Measurements from ENCODE around the gene SPIRE1.

The SPIRE1 gene

GRCh38 chr18:12534820-12535219 is 123.1 kb downstream of the SPIRE1 start:
- Histone ChIP-seq H3K9ac (ENCODE audit: low read depth, low read length) (no peak overlapping the region), H3K9me3 (ENCODE audit: insufficient read depth, low read depth, low read length) (no peaks in the 10 kb centered on the region), H3K36me3 (ENCODE audit: insufficient read depth, low read depth, low read length) (no peaks in the 10 kb centered on the region), H3K27ac (ENCODE audit: low read length) (no peak overlapping the region), H3K27me3 (ENCODE audit: insufficient read depth, low read length) (no peaks in the 10 kb centered on the region), H3K4me3 (ENCODE audit: low read length) (no peak overlapping the region), H3K4me1 (ENCODE audit: insufficient read depth, low read length) (no peaks in the 10 kb centered on the region)

DNA sequence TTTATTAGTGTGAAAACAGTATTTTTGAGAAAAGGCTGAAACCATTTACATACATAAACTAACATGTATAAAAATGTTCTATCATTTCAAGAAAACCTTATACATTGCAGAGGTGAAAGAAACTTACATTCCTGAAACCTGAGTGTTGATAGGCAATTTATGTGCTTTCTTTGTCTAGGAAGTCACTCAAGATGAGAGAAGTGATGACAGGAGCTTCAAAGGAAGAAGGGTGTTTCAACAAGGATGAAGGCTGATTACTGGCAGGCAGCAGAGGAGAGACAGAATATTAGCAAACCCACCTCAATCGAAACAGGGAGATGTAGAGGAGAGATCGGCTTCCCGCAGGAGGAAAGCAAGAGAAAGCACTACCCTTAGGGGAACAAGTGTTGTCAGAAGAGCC is 125.2 kb downstream of the SPIRE1 start:
- no peaks in the 10 kb centered on the region for H3K27me3 ChIP-seq (ENCODE audit: insufficient read depth, low read length)
- no peaks in the 10 kb centered on the region for H3K36me3 ChIP-seq (ENCODE audit: insufficient read depth, low read depth, low read length)
- H3K27ac ChIP-seq (ENCODE audit: low read length), result no peak overlapping the region
- no peaks in the 10 kb centered on the region for H3K4me1 ChIP-seq (ENCODE audit: insufficient read depth, low read length)
- H3K9me3 ChIP-seq (ENCODE audit: insufficient read depth, low read depth, low read length), result no peaks in the 10 kb centered on the region
- H3K4me3 ChIP-seq (ENCODE audit: low read length), result no peak overlapping the region
- no peak overlapping the region for H3K9ac ChIP-seq (ENCODE audit: low read depth, low read length)

GRCh38 chr18:12531749-12532148 is 126.2 kb downstream of the SPIRE1 start:
- Histone ChIP-seq H3K4me3 (ENCODE audit: low read length) (no peak overlapping the region), H3K27me3 (ENCODE audit: insufficient read depth, low read length) (no peaks in the 10 kb centered on the region), H3K27ac (ENCODE audit: low read length) (no peak overlapping the region), H3K9me3 (ENCODE audit: insufficient read depth, low read depth, low read length) (no peaks in the 10 kb centered on the region), H3K9ac (ENCODE audit: low read depth, low read length) (no peak overlapping the region), H3K4me1 (ENCODE audit: insufficient read depth, low read length) (no peaks in the 10 kb centered on the region), H3K36me3 (ENCODE audit: insufficient read depth, low read depth, low read length) (no peaks in the 10 kb centered on the region)

DNA sequence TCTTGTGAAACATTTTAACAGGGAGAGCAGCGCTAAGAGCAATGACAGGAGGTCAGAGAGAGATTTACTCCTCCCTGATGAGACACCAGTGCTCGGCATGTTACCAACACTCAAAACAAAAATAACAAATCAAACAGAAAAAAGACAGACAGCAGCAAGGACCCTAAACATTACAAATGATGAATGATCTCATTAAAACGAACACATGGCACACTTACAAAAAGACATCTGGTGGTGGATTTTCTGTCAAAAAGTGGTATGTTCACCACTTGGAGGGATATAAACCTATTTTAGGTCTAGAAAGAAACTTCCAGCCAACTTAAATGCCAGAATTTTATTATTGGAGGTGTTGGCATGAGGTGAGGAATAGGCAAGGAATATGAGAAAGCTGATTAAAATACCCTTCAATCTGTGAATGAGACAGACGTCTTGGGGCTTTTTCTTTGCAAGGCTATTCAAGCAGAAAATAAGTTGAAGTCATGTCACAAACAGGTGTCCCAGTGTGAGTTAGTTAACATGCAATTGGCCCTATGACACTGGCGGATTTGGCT is 137.4 kb downstream of the SPIRE1 start:
- H3K36me3 ChIP-seq (ENCODE audit: insufficient read depth, low read depth, low read length), result no peaks in the 10 kb centered on the region
- H3K27me3 ChIP-seq (ENCODE audit: insufficient read depth, low read length), result no peaks in the 10 kb centered on the region
- H3K4me3 ChIP-seq (ENCODE audit: low read length), result no peak overlapping the region
- no peak overlapping the region for H3K27ac ChIP-seq (ENCODE audit: low read length)
- H3K9me3 ChIP-seq (ENCODE audit: insufficient read depth, low read depth, low read length), result no peaks in the 10 kb centered on the region
- H3K4me1 ChIP-seq (ENCODE audit: insufficient read depth, low read length), result no peaks in the 10 kb centered on the region
- no peak overlapping the region for H3K9ac ChIP-seq (ENCODE audit: low read depth, low read length)

GRCh38 chr18:12518832-12519531 is 138.9 kb downstream of the SPIRE1 start:
- H3K27me3 ChIP-seq (ENCODE audit: insufficient read depth, low read length), result no peaks in the 10 kb centered on the region
- H3K4me3 ChIP-seq (ENCODE audit: low read length), result no peak overlapping the region

DNA sequence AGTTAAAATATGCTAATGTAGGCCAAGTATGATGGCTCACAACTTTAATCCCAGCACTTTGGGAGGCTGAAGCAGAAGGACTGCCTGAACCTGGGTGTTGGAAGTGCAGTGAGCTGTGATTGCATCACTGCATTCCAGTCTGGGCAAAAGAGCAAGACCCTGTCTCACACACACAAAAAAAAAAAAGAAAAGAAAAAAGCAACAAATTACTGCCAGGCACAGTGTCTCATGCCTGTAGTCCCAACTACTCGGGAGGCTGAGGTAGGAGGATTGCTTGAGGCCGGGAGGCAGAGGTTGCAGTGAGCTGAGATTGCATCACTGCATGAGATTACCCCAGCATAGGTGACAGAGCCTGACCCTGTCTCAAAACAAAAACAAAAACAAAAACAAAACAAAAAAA is 139.6 kb downstream of the SPIRE1 start:
- Histone ChIP-seq H3K27ac (ENCODE audit: low read length) (no peak overlapping the region), H3K9ac (ENCODE audit: low read depth, low read length) (no peak overlapping the region), H3K27me3 (ENCODE audit: insufficient read depth, low read length) (no peaks in the 10 kb centered on the region), H3K36me3 (ENCODE audit: insufficient read depth, low read depth, low read length) (no peaks in the 10 kb centered on the region), H3K9me3 (ENCODE audit: insufficient read depth, low read depth, low read length) (no peaks in the 10 kb centered on the region), H3K4me1 (ENCODE audit: insufficient read depth, low read length) (no peaks in the 10 kb centered on the region), H3K4me3 (ENCODE audit: low read length) (no peak overlapping the region)

More at GRCh38 chr18:12518832-12519531, 138.9 kb downstream of the SPIRE1 start:
- Histone ChIP-seq H3K9me3 (ENCODE audit: insufficient read depth, low read depth, low read length) (no peaks in the 10 kb centered on the region), H3K27ac (ENCODE audit: low read length) (no peak overlapping the region), H3K36me3 (ENCODE audit: insufficient read depth, low read depth, low read length) (no peaks in the 10 kb centered on the region), H3K4me1 (ENCODE audit: insufficient read depth, low read length) (no peaks in the 10 kb centered on the region), H3K9ac (ENCODE audit: low read depth, low read length) (no peak overlapping the region)

DNA sequence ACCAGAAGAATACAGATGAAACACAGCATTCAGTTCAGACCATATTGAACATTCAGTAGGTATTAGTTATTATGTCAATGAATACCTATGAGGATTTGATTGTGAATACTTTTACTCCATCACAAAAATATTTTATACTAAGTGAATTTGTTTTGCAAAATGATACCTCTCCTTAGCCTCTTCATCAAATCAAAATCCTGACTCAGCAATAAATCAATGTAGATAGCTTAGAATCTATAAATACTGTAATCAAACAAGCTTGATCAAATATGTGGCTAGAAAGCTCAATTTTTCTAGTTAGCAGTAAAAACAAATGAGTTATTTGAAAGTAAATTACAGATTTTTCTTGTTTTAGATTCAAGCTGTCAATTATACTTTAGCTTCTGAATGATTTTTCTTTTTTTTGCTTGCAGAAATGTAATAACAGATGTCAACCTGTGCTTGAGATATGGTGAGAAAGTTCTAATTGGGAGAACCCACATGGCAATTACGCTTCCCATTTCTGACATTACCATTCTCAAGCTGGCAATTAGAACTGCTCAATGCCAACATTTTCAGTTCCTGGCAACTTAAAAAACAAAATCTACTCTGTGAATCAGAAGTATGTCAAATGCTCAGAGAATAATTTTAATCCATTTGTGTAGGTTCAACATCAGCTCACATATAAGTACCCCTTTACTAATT is 140.6 kb downstream of the SPIRE1 start:
- no peaks in the 10 kb centered on the region for H3K9me3 ChIP-seq (ENCODE audit: insufficient read depth, low read depth, low read length)
- H3K27ac ChIP-seq (ENCODE audit: low read length), result no peak overlapping the region
- no peaks in the 10 kb centered on the region for H3K4me1 ChIP-seq (ENCODE audit: insufficient read depth, low read length)
- no peak overlapping the region for H3K9ac ChIP-seq (ENCODE audit: low read depth, low read length)
- no peak overlapping the region for H3K4me3 ChIP-seq (ENCODE audit: low read length)
- no peaks in the 10 kb centered on the region for H3K36me3 ChIP-seq (ENCODE audit: insufficient read depth, low read depth, low read length)
- H3K27me3 ChIP-seq (ENCODE audit: insufficient read depth, low read length), result no peaks in the 10 kb centered on the region

DNA sequence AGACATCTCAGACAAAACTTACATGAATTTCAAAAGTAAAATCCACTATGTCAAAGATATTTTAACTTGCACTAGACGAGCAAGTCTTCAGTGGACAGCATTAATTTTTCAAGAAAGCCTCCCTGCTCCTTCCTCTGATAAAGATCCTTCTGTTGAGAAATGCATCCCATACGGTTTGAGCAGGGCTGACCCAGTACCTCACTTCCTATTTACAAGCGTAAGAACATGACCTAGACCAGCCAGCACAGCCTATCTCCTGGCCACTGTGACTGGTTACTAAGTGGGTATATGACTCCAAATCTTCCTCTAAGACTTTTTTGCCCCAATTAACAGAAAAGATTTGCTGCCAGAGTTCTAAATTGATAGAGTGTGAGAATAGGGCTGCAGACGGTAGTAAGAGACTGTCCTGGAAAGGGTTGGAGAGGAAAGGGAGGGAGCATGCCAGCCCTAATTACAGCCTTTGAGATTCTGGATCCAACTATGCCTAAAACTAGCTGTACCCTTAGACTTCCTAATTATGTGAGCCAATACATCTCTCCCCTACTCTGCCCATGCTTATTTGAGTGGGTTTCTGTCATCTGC is 141.8 kb downstream of the SPIRE1 start:
- Histone ChIP-seq H3K9me3 (ENCODE audit: insufficient read depth, low read depth, low read length) (peaks cover 3% of the 10 kb centered on the region; the same call in 1 of the 2 replicates), H3K4me1 (ENCODE audit: insufficient read depth, low read length) (no peaks in the 10 kb centered on the region), H3K9ac (ENCODE audit: low read depth, low read length) (no peak overlapping the region), H3K36me3 (ENCODE audit: insufficient read depth, low read depth, low read length) (peaks cover 2% of the 10 kb centered on the region), H3K27me3 (ENCODE audit: insufficient read depth, low read length) (no peaks in the 10 kb centered on the region), H3K27ac (ENCODE audit: low read length) (no peak overlapping the region), H3K4me3 (ENCODE audit: low read length) (no peak overlapping the region)

GRCh38 chr18:12515550-12515949 is 142.4 kb downstream of the SPIRE1 start:
- peaks cover 7% of the 10 kb centered on the region for H3K36me3 ChIP-seq (ENCODE audit: insufficient read depth, low read depth, low read length)
- peaks cover 9% of the 10 kb centered on the region for H3K9me3 ChIP-seq (ENCODE audit: insufficient read depth, low read depth, low read length)
- no peak overlapping the region for H3K9ac ChIP-seq (ENCODE audit: low read depth, low read length)
- H3K27me3 ChIP-seq (ENCODE audit: insufficient read depth, low read length), result no peaks in the 10 kb centered on the region
- H3K27ac ChIP-seq (ENCODE audit: low read length), result no peak overlapping the region
- no peak overlapping the region for H3K4me3 ChIP-seq (ENCODE audit: low read length)
- H3K4me1 ChIP-seq (ENCODE audit: insufficient read depth, low read length), result no peaks in the 10 kb centered on the region

DNA sequence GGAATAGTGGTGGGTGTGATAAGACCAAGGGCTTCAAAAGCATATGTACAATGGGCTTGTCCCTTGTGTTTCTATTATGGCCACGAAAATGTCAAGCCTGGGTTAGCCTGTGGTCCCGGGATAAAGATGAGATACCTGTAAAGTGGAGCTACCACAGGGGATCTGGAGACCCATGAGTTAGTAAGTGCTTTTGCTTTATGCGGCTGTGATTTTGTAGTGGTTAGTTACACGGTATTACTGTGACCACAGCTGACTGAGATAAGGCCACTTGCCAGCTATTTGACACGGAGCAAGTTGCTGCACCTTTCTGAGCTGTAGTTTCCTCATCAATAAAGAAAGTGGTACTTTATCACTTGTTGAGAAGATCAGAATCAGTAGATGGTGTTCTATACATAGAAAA is 150.9 kb downstream of the SPIRE1 start:
- no peaks in the 10 kb centered on the region for H3K27me3 ChIP-seq (ENCODE audit: insufficient read depth, low read length)
- peaks cover 7% of the 10 kb centered on the region for H3K36me3 ChIP-seq (ENCODE audit: insufficient read depth, low read depth, low read length)
- H3K4me1 ChIP-seq (ENCODE audit: insufficient read depth, low read length), result no peaks in the 10 kb centered on the region
- H3K4me3 ChIP-seq (ENCODE audit: low read length), result no peak overlapping the region
- no peak overlapping the region for H3K9ac ChIP-seq (ENCODE audit: low read depth, low read length)
- H3K9me3 ChIP-seq (ENCODE audit: insufficient read depth, low read depth, low read length), result peaks cover 9% of the 10 kb centered on the region
- H3K27ac ChIP-seq (ENCODE audit: low read length), result no peak overlapping the region

GRCh38 chr18:12500986-12501385 is 156.9 kb downstream of the SPIRE1 start:
- no peaks in the 10 kb centered on the region for H3K36me3 ChIP-seq (ENCODE audit: insufficient read depth, low read depth, low read length)
- H3K4me1 ChIP-seq (ENCODE audit: insufficient read depth, low read length), result no peaks in the 10 kb centered on the region
- H3K9ac ChIP-seq (ENCODE audit: low read depth, low read length), result no peak overlapping the region
- H3K27ac ChIP-seq (ENCODE audit: low read length), result no peak overlapping the region
- H3K4me3 ChIP-seq (ENCODE audit: low read length), result no peak overlapping the region
- no peaks in the 10 kb centered on the region for H3K9me3 ChIP-seq (ENCODE audit: insufficient read depth, low read depth, low read length)
- H3K27me3 ChIP-seq (ENCODE audit: insufficient read depth, low read length), result no peaks in the 10 kb centered on the region

- Histone ChIP-seq H3K36me3 (ENCODE audit: insufficient read depth, low read depth, low read length) (0 out of 2 replicates have a peak, but pooled peaks cover 8% of the 10 kb centered on the region), H3K9ac (ENCODE audit: low read depth, low read length) (no peak overlapping the region), H3K4me3 (ENCODE audit: low read length) (no peak overlapping the region), H3K4me1 (ENCODE audit: insufficient read depth, low read length) (no peaks in the 10 kb centered on the region), H3K27ac (ENCODE audit: low read length) (no peak overlapping the region), H3K27me3 (ENCODE audit: insufficient read depth, low read length) (no peaks in the 10 kb centered on the region), H3K9me3 (ENCODE audit: insufficient read depth, low read depth, low read length) (no peaks in the 10 kb centered on the region)
Measured at GRCh38 chr18:12497839-12498238, 160.1 kb downstream of the SPIRE1 start.

Measured in iPS-20b (cell line).